Brain pericyte (primary cell): Measurements from ENCODE around the gene WNT11.
A peak's percentile ranks its signal among the peaks of the same experiment; 100 is the strongest.

Experiments used
- DNase-seq: peaks from one replicate; pipeline ENCODE4 v3.0.0-alpha.2; 2012; ENCODE audit warnings: low read depth, low spot score

Gene WNT11

DNA sequence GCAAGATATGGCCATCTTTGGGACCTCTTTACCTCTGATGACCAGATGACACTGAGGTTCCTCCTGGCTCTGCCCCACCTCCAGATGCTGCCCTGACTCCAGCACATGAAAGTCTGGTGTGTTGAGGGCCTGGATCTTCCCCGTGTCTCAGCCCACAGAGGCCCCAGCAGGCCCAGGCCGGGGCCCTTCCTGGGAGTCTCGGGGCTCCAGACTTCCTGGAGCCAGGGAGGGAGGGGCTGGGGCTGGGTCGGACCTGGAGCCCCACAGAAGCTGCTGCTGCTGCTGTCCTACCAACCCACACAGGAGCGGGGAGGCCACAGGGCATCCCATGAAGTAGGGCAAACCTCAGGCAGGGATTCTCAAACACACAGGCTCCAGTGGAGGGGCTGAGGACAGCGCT, 32.2 kb upstream of the WNT11 start:
- no peak for DNase-seq

DNA sequence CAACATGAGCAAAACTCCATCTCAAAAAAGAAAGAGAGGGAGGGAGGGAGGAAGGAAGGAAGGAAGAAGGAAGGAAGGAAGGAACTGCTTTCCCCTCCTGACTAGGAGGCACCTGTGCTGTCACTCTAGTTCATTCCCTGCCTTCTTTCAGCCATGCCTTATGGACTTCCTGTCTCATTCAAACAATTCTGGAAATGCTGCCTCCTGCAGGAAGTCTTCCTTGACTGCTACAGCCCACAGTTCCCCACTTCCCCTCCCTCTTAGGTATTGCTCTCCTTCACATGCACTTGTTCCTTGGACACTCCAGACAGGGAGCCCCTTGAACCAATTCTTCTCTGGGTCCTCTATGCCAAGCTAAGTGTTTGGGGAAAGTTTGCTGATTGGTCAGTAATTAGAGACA, 31.6 kb upstream of the WNT11 start:
- no peak for DNase-seq

DNA sequence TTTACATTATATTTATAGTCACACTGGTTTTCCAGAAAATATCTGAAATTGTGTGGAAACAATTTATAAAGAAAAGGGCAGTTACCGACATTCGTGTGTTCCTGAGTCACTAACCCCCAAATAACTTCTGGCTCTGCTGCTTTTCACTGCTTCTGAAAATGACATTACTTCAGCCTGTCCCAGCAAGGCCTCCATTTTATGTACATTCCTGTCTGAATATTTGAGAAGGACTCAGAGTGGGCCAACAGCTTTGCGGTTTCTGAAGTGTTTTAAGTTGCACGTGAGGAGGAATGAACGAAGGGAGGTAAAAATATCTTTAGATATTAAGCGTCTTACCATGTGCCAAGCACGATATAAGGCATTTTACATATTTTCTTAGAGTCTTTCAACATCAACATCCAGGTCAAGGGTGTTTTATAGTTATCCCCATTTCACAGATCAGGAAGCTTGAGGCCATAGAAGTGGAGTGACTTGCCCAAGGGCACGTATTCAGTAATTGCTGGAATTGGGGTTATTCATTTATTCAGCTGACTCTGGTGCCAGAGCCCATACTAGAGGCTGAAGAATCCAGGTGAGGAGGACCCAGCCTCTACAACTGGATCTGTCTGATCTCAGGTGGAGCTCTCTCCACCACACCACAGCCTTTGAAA, 30.8 kb upstream of the WNT11 start:
- DNase-seq = no peak

DNA sequence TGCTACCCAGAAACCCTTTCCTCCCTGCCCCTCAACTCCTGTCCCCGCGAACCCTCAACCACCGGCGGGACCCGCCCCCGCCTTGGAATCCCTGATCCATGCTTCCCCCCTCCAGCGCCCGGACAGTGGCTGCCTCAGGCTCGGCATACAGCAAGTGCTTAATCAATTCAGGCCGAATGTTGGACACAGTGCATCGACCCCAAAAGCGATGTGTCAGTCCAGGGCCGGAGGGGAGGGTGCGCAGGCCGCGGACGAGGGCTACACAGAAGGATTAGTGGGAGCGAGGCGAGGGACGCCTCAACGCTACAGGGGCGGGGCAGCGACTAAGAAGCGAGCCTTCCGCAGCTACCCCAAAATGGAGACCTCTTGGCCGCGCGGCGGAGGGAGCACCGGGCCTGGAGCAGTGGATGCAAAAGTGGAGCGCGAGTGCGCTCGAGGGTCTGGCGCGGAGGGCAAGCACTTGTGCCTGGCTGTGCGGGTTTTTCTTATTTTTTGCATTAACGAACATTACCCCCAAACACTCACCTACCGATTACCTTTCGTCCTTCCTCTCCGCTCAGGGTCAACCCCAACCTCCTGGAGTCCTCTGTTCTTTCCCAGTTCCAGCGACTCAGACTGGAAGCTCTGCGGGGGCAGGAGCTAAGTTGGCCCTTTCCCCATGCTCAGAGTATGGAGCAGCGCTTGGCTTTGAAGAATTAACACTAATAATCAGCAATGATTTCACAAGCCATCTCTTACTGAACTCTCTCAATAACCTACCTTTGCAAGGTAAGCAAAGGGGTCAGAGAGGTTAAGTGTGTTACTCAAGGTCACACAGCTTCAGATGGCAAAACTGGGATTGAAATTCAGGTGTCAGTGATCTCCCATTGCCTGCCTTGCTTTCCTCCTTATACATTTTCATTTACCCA, 30.0 kb upstream of the WNT11 start:
- peak; percentile 30 for DNase-seq

DNA sequence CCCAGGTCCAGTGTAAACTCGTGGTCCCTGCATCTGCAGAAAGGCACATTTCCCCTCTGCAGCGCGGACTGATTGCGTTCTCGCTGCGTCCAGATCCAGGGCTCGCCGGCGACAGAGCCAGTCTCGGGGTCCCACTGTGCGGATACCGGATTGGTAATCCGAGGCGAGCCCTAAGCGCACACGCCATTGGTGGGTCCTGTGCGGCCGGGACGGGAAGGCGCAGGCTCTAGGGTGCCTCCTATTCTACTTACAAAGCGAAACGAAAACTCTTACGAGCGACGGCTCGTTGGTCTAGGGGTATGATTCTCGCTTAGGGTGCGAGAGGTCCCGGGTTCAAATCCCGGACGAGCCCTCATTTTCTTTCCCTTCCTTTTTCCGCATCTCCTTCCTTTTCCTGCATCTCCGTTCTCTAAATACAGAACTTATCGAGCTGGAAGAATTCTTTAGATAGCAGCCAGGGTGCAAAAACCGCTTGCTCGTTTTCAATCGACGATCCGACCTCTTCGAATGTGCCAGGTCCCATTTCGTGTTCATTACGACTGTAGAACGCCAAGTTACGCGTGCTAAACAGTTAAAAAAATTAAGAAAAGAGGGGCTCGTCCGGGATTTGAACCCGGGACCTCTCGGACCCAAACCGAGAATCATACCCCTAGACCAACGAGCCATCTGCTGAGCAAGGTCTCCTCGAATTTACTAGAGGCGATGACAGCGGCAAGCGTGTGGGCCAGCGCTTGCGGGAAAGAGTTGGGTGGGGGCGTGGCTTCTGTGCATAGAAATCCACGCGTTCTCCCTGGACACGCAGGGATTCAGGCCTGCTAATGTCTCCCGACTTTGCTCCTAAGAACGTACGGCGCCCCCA, 29.2 kb upstream of the WNT11 start:
- peak; percentile 76 for DNase-seq

DNA sequence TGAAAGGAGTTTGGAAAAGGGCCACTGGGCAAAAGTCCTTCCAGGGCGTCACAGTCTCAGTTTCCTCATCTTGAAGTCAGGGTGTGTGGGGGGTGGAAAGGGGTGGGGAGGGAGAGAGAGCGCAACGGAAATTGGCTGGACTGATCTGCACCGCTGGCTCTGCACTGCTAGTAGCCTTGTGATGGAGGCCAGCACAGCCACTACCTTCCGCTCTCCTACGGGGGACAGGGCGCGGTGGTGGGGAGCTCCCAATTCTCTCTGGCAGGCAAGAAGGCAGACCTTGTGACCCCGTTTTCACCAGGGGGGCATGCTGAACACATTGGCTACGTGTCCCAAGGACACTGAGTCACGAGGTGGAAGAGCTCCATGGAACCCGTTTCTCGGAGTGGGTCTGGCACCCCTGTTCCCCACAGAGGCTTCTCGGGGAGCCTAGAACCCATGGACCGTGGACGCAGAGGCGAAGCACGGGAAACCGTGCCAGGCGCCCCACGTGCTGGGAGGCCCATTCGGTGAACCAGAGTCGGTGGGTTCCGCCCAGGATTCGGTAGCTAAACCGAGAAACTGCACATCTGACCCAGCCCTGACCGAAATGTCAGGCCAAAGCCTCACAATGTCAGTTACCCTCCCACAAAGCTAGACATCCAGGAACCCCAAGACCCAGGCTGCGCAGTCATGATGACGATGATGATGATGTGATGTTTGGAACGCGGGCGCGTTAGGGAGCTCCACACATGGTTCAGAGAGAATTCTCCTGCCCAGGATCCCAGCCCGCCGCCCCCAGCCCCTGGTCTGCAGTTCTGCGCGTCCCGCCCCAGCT, 28.3 kb upstream of the WNT11 start:
- no peak for DNase-seq

DNA sequence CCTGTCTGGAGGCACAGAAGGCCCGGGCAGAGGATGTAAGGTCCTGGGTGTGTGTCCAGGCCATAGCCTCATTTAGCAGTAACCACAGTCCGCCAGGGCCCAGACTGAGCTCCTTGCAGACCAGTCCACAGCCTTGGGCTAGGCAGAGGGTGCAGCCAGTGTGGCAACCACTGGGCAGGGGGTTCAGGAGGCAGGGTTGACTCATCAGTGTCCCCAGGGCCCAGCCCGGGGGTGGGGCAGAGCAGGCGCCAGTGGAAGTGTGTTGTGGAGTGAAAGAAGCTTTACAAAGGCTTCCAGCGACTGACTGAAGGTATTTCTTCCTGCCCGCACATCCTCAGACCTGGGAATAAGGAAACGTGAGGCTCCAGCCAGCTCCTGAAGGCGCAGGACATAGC, 27.7 kb upstream of the WNT11 start:
- no peak for DNase-seq

DNA sequence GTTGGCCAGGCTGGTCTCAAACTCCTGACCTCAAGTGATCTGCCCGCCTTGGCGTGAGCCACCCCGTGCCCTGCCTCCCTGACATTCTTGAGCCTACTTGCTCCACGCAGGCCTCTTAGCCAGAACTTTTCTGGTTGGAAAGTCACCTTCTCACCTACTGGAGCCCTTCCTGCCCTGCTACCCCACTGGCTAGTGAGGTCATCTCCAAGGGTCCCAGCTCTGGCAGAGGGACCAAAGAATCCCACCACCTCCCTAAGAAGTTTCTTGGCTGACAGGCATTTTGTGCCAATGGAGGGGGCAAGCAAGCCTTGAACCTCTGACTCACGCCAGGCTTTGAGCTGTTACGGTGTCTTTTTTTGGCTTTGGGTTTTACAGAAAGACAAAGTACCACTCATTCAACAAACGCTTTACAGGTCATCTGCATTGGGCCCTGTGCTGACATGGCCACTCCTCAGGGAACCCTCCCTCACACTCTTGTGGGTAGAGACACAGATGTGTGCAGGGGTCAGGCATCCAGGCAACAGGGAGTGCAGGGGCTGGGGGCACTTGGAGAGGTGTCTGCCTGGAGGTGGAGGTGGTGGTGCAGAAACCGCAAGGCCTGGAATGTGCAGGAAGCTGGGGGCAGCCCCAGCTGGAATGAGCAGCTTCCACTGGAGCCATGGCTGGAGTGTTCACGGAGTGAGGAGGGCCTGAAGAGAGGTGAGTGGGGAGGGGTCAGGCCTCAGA, 27.1 kb upstream of the WNT11 start:
- no peak for DNase-seq

DNA sequence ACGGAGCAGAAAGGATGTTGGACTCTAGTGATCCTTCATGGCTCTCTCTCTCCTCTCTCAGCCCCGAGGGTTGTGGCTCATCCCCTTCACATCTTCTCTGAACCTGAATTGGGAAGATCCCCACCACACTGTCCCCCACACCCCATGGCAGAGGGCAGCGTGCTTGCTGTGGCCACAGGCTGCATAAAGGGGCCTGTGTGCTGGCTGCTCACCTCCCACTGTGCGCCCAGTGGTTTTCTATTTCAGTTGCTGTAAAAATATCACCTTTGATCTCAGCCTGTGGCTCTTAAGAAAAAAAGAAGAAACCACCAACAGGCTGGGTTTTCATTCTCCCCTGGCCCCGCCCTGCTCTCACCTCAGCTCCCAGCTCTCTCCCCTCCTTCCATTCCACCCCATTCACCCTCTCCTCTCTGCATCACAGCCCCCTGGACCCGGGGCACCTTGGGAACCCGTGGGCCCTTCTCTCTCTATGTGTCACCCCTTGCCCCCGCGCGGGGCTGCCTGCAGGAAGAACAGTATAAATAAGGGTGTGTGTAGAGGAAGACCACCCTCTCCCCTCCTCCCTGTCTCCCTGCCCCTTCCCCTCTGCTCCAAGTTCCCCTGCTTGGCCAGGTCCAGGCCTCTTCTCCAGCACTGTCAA, 25.8 kb upstream of the WNT11 start:
- no peak for DNase-seq

DNA sequence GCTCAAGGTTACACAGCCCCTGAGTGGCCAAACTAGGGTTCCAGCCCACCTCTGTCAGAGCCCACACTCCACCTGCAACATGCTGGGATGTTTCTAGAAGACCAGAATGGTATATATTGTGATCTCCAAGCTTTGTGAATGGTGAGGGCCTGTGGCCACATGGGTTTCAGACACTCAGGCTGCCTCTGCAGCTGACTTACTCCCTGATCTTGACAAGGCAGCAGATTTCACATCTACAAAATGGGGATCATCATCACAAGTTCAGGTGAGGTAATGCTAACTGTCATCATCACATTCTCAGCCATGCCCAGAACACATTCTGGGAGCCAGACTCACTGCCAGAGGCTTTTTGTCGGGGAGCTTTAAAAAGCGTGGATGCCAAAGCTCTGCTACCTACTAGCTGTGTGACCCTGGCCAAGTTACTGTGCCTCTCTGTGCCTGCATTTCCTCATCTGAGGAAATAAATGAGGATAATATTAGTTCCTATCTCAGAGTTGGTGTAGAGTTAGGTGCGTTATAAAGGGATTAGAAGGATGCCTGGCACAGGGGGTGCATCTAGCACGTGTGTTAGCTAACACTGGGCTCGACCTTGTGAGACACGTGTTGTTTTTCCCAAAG, 24.9 kb upstream of the WNT11 start:
- DNase-seq = no peak

DNA sequence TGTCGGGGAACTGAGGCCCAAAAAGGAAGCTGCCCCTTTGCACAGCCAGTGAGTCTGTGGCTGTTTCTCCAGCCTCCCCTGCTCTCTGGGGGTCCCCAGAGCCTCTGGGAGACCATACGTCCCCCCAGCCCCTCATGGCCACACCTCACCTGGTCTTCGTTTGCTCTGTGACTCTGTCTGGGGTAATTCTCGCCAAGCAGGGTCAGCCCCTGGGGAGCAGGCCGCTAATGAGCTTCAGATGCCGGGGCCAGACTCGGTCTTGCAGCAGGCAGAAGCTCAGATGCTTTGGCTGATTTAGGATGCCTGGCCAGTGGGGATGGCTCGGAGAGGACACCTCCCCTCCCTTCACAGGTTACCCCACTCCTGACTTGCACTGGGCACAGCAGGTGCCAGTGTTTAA, 24.1 kb upstream of the WNT11 start:
- DNase-seq = no peak

DNA sequence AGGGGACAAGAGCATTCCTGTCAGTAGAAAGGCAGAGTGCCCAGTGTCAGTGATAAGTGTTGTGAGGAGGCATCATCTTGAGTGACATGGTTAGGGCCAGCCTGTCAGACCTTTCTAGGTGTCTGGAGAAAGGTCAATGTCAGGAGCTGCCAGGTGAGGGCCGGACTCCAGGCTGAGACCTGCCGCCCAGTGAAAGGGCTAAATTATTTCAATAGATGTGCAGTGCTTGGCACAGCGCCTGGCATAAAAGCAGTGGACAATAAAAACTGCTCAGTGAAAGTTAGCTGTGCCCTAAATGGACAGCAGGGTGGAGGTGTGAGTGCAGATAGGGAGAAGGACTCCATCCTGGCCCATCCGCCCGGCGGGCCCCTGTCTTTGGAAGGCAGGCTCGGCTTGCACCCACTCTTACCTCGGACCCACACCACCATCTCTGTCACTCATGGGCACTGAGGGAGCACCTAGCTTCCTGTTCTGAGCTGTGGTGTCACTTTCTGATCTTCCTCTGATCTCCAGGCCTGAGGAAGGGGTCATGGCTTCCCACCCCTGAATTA, 23.5 kb upstream of the WNT11 start:
- no peak for DNase-seq

DNA sequence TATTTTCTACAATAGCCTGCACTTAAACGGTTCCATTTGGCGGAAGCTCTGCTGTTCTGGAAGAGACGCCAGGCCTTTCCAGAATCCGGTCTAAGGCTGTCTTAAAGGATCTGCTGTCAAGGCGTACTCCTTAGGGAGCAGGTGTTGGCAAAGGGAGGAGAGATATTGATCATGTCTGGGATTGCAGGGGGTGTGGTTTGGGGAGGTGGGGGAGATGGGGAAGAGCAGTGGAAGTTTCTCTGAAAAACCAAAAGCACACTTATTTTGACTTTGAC, 22.5 kb upstream of the WNT11 start:
- no peak for DNase-seq

DNA sequence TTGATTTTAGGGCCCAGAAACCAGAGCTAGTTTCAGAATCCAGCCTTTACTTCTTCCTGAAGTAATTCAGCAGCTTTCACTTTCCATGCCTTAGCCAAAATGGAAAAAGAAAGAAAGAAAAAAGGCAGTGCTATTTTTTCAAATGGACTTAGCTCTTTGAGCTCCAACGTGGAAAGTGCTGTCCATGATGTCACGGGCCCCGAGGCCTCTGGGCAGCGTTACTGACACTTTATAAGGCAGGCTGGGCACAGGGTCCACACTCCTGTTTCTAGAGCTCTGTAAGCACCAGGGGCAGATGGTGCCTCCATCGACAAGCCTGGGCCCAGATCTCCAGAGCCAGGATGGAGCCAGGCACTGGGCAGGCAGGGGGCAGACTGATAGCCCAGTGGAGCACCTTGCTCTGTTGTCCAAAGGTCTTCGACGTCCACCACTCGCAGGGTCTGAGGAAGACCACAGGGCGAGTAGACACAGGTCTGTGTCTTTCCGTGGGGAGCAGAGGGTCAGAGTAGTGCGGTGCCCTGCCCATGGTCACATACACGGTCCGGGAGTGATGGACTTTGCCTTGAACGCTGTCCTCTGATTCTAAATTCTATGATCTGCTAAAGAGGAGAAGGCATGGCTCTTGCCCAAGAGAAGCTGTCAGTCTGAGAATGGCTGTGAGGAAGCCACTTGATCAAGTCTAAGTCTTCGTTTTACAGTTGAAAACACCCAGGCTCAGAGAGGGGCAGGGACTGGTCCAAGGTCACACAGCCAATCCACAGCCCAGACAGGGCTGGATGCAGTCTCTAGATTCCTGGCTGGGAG, 22.0 kb upstream of the WNT11 start:
- no peak for DNase-seq

DNA sequence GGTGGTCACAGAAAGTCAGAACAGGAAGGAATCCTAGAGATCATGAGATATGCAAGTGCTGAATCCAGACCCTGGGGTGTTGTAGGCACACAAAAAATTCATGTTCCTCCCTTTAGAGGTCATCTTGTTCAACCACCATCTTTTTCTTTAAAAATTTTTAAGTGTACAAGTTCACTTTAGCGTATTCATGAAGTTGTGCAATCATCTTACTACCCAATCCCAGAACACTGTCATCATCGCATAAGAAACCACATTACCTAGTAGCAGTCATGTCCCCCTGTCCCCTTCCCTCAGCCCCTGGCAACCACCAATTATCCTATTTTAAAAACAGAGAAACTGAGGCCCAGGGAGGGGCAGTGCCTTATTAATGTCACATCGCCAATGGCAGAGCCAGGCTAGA, 20.3 kb upstream of the WNT11 start:
- no peak for DNase-seq

DNA sequence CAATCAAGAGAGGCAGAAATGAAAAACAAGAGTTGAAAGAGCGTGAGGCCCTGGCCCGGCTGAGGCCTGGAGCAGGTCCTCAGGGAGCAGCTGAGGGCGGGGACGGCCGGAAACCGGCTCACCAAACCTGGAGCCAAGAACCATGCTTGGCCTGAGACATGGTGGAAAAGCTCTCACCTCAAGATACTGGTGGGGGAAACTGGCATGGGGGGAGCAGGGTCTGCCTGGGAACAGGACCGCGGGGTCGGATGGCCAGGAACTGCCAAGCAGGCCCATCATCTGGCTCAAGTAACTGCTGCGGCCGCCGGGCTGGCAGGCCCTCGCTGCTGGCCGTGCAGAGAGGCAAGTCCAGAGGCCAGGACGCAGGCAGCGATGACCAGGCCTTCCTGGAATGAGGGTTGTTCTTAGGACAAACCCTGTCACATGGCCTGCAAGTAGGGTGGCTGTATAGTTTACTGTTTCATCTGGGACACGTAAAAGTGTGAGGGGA, 18.9 kb upstream of the WNT11 start:
- no peak for DNase-seq

DNA sequence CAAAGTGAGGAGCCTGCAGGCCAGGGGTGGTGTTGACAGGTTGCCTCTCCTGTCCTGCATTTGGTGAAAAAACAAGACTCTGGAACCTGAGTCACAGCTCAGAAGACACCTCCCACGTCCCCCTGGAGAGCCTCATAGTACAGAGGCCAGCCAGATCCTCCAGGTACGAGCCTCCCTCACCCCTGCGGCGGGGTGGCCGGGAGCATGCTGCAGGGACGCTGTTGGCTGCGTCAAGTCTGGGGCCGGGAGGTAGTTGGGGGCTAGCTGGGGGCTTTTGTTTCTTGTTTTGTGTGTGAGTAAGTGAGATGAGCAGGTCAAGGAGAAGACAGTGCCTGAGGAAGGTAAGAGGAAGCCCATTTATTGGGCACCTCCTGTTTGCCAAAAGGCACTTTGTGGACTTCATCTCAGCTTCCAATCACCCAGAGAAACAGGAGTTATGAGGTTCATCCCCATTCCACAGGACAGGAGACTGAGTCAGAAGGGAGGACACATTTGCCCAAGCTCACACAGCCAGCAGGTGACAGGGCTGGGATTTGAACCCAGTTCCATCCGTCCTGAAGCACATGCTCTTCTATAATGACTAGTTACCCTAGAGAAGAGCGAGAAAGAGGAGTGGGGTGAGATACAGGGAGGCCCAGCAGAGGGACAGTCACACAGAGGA, 18.3 kb upstream of the WNT11 start:
- no peak for DNase-seq

DNA sequence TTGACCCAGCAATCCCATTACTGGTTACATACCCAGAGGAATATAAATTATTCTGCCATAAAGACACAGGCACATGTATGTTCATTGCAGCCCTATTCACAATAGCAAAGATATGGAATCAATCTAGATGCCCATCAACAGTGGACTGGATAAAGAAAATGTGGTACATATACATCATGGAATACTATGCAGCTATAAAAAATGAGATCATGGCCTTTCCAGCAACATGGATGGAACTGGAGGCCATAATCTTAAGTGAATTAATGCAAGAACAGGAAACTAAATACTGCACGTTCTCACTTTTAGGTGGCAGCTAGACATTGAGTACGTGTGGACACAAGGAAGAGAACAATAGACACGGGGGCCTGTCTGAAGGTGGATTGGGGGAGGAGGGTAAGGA, 15.1 kb upstream of the WNT11 start:
- no peak for DNase-seq
